GM21529 (cell line): ENCODE results near the gene CLSTN3.
"Not testable (repeated sequence)": the region's sequence is repeated elsewhere in the genome, so short reads cannot be mapped to it uniquely, and the experiment has no call there.

Experiments
- ATAC-seq: cut with Tn5 transposase; IDR thresholded peaks from one replicate; pipeline ENCODE4 v1.9.1; 2021; ENCODE audit not compliant: unreplicated experiment

Gene CLSTN3

GRCh38 chr12:7103837-7104584 lies 26.2 kb upstream of the CLSTN3 start:
- ATAC-seq = no peak

GRCh38 chr12:7106082-7106481 lies 24.1 kb upstream of the CLSTN3 start:
- no peak for ATAC-seq

- ATAC-seq = not testable (repeated sequence)
Observed at GRCh38 chr12:7107181-7107580, 23.0 kb upstream of the CLSTN3 start.

GRCh38 chr12:7107636-7108002 lies 22.6 kb upstream of the CLSTN3 start:
- no peak for ATAC-seq

DNA sequence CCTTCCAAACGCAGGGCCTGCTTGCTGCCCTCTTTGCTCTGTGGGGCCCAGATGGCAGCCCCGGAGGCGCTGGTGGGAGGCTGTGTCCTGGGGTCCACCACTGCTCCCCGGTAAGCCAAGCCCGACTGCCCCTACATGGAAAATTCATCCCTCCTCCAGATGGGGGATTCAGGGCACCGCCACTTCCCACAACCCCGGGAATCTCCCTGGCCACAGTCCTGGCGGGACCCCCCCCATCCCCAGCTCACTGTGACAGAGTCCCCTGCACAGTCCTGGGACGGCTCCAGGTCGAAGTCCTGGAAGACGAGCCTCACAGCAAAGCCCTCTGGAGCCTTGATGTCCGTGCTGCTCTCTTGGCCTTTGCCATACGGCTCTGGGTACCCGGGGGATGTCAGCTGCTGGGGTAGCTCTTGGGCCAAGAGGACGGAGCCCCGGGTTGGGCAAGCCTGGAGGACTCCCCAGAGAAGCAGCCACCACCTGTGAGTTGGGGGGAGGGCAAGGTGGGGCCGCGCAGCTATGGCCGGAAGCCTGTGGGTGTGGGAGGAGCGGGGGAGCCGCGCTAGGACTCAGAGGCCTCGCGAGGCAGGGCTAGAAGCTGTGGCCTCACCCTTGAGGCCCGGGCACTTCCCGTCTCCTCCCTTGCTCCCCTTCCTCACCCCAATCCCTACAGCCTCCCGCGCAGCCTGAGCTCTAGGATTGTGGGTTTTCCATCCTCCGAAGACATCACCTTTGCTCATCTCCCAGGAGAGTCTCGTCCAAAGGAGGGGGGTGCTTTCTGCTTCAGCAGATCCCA lies 22.0 kb upstream of the CLSTN3 start:
- peak; percentile 83 for ATAC-seq

DNA sequence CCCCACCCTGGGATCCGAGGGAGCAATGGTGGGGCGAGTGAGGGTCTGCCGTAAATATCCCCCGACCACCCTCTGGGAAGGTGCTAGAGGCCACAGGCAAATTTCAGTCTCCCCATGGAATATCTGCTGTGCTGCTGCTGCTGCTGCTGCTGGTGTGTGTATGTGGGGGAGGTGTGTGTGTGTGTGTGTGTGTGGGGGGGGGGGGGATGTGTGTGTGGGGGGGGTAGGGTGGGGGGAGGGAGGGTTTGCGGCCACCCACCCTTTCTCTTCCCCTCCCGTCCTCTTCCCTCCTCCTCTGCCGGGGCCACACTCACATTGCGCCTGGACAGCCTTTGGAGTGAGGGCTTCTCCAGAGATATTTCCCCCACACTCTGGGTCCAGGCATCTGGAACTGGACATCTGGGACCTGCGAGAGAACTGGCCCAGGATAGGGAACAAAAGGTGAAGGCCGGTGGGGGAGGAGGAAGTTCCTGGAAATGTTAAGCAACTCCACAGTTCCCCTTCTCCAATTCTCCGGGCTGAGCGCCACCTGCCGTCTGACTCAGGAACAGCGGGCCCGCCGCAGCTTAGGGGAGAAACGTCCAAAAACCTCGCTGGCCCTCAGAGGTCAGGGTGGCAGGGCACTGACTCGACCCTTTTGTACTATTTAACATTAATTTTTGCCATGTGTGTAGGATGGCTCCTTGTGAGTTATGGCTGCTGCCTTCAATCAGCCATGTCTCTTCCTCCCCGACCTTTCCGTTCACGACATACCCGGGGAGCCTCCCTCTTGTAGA lies 21.2 kb upstream of the CLSTN3 start, which contains the start of gene C1RL:
C1RL (minus strand) TSS at position 419 of the 776 bp plus-strand sequence; CDS start at position 385, 34 bp downstream.
- peak; percentile 53 for ATAC-seq

GRCh38 chr12:7109572-7109920 lies 20.6 kb upstream of the CLSTN3 start:
- ATAC-seq = no peak

DNA sequence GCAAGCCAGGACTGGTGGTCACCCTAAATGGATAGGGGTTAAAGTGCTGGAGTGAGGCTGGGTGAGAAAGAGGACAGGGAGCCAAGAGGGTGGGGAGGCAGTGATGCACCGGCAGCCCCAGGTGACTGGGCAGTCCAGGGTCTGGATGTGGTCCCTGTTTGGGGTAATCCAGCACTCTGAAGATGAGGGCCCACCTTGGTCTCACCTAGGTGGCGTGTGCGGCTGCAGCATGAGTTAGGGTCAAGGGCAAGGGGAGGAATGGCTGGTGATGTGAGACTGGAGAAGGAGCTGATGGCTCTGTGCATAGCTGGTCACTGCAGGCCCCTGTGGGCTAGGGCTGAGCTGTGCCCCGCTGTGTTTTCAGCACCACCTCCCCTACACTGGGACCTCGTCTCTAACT lies 19.5 kb upstream of the CLSTN3 start:
- ATAC-seq = no peak

GRCh38 chr12:7112041-7112440 lies 18.1 kb upstream of the CLSTN3 start:
- ATAC-seq = no peak

DNA sequence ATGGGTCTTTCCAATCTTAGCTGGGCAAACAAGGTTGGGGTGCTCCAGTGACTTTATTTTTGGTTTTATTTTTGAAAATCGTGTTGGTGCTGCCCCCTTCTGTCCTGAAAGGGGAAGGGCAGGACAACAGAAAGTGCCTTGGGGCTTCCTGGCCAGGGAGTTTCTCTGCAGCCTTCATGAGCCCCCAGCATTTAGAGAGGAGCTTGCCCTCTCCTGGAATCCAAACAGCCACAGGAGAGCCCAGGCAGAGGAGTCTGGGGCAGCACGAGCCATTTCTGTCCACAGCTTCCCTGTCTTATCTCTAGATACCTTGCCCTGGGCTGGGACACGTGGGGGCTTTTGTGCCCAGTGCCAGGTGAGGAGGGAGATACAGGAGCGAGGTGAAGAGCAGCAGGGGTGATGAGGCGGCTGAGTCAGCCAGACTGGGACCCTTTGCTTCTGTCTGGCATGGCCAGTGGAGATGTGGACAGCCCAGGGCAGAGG lies 16.7 kb upstream of the CLSTN3 start:
- no peak for ATAC-seq

DNA sequence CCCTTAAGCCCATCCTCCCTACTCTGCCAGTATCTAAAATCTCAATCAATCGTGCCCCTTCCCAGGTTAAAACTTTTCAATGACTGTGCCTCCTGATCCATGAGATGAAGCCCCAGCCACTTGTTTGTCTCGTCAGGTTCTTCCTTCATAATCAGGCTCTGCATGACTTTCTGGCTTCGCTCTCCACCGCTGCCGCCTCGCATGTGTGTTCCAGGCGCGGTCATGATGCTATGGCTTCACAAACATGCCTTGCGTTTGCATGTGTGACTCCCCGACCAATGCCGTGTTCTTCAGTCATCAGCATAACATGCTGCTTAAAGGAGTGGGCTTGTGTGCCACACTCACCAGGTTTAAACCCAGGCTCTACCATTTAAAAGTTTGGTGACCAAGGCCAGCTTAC lies 16.2 kb upstream of the CLSTN3 start:
- no peak for ATAC-seq

- ATAC-seq = no peak
Observed at GRCh38 chr12:7114851-7115250, 15.3 kb upstream of the CLSTN3 start.

DNA sequence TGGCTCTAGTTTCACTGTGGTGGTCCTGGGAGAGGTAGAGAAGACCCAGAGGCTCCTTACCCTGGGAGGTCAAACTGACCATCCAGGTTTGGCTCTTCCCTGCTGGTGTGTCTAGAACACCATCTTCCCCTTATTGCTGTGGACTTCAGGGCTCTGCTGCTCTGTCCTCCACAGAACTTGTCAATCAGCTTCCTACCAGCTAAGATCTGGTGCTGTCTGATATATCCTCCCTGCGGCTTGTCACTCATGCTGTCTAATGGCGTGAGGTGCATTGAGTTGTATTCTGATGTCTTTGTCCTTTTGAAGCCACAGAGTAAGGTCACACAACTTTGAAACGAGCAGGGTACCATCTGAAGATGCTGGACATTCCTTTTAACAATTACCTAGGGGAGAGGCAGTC lies 14.0 kb upstream of the CLSTN3 start:
- no peak for ATAC-seq

DNA sequence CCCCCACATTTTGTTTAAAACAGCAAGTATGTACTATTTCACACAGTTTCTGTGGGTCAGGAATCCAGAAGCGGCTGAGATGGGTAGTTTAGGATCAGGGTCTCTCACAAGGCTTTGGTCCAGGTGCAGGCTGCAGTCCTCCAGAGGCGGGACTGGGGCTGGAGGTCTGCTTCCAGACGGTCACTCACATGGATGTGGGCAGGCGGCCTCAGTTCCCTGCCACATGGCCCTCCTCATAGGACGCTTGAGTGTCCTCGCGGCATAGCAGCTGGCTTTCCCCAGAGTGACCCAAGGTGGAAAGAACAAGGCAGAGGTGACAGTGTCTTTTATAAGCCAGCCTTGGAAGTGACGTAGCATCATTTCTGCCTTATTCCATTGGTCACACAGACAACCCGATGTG lies 13.3 kb upstream of the CLSTN3 start:
- ATAC-seq = no peak

DNA sequence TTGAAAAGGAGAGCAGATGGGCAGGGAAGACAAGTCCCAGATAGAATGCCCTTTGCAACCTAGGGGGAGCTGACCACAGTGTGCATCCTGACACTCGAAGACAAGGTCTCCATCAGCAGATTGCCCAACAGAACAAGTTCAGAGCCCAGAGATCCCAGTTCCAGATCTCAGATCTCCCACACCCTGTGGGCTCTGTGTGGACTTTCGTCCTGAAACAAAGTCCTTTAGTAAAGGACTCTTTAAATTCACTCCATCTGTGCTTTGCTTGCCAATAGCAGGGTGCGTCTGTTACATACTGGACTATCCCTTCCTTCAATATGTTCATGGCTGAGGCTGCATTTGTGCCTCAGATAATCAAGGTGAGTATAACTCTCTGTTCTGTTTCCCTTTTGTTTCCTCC lies 12.5 kb upstream of the CLSTN3 start:
- ATAC-seq = no peak

DNA sequence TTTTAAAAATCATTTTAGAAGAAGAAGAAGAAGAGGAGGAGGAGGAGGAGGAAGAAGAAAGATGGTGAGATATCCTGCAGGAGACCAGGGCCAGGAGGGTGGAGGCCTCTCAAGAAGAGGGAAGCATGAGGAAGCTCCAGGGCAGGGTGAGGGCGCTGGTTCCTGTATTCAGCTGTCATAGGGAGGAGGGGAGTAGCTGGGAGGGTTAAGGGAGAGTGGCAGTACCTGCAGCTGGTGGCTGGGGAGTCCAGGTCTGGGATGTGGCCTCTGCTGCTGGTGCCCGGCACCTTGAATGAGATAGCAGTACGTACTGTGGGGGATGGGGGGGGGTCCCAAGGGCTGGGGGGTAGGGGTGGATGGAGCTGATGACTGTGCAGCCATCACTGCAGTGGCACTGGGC lies 11.3 kb upstream of the CLSTN3 start:
- no peak for ATAC-seq

DNA sequence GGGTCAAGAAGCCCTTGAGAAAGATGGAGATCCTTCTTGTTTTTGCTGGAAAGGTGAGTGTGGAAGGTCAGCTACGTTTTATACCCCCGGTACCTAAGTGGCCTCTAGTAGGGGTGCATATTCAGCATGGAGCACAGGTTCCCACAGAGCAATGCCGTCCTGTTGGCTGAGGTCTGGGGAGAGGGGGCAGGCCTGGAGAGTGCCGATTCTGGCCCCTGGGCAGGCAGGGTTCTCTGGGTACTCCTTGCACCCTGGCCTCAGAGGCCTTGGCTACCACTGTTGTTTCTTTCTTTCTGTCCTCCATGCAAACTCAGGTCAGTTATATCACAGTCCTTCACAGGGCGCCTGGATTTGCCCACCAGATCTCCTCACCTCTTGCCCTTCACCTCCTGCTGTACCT lies 10.0 kb upstream of the CLSTN3 start:
- ATAC-seq = no peak

DNA sequence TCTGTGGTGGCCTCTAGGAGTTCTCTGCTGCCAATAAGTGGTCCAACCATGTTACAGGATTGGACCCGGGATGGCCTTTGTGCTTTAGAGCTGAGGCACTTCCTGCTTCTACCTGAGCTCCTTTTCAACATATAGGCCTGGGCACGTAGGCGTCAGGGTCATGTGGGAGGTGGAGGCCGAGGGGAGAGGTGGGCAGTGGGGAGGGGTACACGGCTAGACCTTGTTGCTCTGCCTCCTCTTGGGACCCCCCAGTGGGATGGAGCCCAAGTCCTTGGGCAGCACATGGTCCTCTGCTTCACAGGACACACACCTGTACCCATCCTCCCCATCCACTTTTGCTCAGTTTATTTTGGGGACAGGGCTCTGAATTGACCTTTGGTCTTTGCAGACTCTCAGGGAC lies 8.8 kb upstream of the CLSTN3 start:
- ATAC-seq = no peak

- no peak for ATAC-seq
Observed at GRCh38 chr12:7122811-7123769, 7.1 kb upstream of the CLSTN3 start.

- no peak for ATAC-seq
Observed at GRCh38 chr12:7123806-7124522, 6.2 kb upstream of the CLSTN3 start.
